Gastrocnemius medialis (tissue), 4 donors: ENCODE data around the gene TESK2. TPM values are rescaled to one million over a fixed set of nuclear protein-coding genes. Genes with fewer than 3 reads are reported as not detected.
A peak's percentile ranks its signal among the peaks of the same experiment; 100 is the strongest.
"Not testable (repeated sequence)": the region's sequence is repeated elsewhere in the genome, so short reads cannot be mapped to it uniquely, and the experiment has no call there.

ENCODE experiments used
- ATAC-seq, 2 donors: fragments of 150-250 bp; one replicate each; pipeline ENCODE4 v1.9.1; 2016
- DNase-seq, 2 donors: peaks; one replicate each; pipeline ENCODE4 v3.0.0-alpha.2; 2019
- H3K27ac ChIP-seq, 4 donors: fragments of 200-600 bp; sonication (generic); 1 replicate in 1 of 4; 2 replicates in 3 of 4; pipeline ENCODE4 v1.5.1; 2016 to 2018; ENCODE audit warnings: mild to moderate bottlenecking in 2 of 4, moderate library complexity in 1 of 4
- H3K27me3 ChIP-seq, 3 donors: fragments of 200-600 bp; sonication (generic) in 2 of 3; 1 replicate in 1 of 3; 2 replicates in 2 of 3; pipeline versions ENCODE4 v1.5.1 to v1.6.0; 2016 to 2019; ENCODE audit warnings: mild to moderate bottlenecking in 1 of 3, moderate library complexity in 1 of 3
- H3K36me3 ChIP-seq, 2 donors: fragments of 200-600 bp; sonication (generic) in 1 of 2; one replicate each; pipeline ENCODE4 v1.5.1; 2017 to 2018
- H3K4me1 ChIP-seq, 2 donors: fragments of 200-600 bp; sonication (generic) in 1 of 2; one replicate each; pipeline ENCODE4 v1.5.1; 2016 to 2017; ENCODE audit warnings: mild to moderate bottlenecking in 2 of 2
- H3K4me3 ChIP-seq, 4 donors: fragments of 200-600 bp; sonication (generic) in 3 of 4; 1 replicate in 1 of 4; 2 replicates in 3 of 4; pipeline ENCODE4 v1.5.1; 2016 to 2019; ENCODE audit warnings: mild to moderate bottlenecking in 2 of 4
- H3K9me3 ChIP-seq, 3 donors: fragments of 200-600 bp; sonication (generic) in 2 of 3; 1 replicate in 1 of 3; 2 replicates in 2 of 3; pipeline ENCODE4 v1.5.1; 2016 to 2019
- POLR2A ChIP-seq, 2 donors: fragments of 450-650 bp; IDR thresholded peaks; one replicate each; pipeline ENCODE4 v1.6.1; 2017; ENCODE audit warnings: antibody characterized with exemption in 2 of 2, mild to moderate bottlenecking in 2 of 2, moderate library complexity in 2 of 2
- in situ Hi-C, 4 donors: fragments of 200-750 bp; cut with MboI; loops; one replicate each; pipeline versions ENCODE4 v1.15.0 to v1.8.0; 2017; ENCODE audit warnings: low sequenced_read_pairs in 4 of 4
- intact Hi-C: fragments of 100-400 bp; cut with DNase I; formaldehyde crosslinking; loops from one replicate; pipeline ENCODE4 v1.15.1; 2023; ENCODE audit warnings: low total_unique reads
- total RNA-seq, 4 donors: library from RNA; depleted of rRNA; stranded (reverse); fragments of >200 nt; gene quantifications; one replicate each; pipeline versions ENCODE4 v1.1.0 to v1.2.3, GENCODE V29; 2016
- TF ChIP-seq, protein P1 (sequence below), 5 experiments: fragments of 450-650 bp in 3 of 5; fragments of 200-600 bp in 2 of 5; sonication (generic) in 2 of 5; IDR thresholded peaks in 4 of 5; conservative IDR thresholded peaks in 1 of 5; 1 replicate in 4 of 5; 2 replicates in 1 of 5; pipeline ENCODE4 v1.5.1; 2016 to 2019; ENCODE audit warnings: antibody characterized with exemption in 5 of 5, mild to moderate bottlenecking in 3 of 5, moderate library complexity in 3 of 5

TESK2 gene
- total RNA-seq, 4 donors from 2014 or later: 3.4 to 5.8 (median 4.5) TPM

GRCh38 chr1:45530632-45531135 lies 39.7 kb upstream of the TESK2 start:
- no peaks in the 10 kb centered on the region for H3K27me3 ChIP-seq
- TF ChIP-seq POLR2A (IDR thresholded peaks at IDR 0.05): no peak
- TF ChIP-seq, protein P1, sequence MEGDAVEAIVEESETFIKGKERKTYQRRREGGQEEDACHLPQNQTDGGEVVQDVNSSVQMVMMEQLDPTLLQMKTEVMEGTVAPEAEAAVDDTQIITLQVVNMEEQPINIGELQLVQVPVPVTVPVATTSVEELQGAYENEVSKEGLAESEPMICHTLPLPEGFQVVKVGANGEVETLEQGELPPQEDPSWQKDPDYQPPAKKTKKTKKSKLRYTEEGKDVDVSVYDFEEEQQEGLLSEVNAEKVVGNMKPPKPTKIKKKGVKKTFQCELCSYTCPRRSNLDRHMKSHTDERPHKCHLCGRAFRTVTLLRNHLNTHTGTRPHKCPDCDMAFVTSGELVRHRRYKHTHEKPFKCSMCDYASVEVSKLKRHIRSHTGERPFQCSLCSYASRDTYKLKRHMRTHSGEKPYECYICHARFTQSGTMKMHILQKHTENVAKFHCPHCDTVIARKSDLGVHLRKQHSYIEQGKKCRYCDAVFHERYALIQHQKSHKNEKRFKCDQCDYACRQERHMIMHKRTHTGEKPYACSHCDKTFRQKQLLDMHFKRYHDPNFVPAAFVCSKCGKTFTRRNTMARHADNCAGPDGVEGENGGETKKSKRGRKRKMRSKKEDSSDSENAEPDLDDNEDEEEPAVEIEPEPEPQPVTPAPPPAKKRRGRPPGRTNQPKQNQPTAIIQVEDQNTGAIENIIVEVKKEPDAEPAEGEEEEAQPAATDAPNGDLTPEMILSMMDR (IDR thresholded peaks at IDR 0.05 in 4 of 5, conservative IDR thresholded peaks at IDR 0.05 in 1 of 5): no peak
- intact Hi-C loops (no loop called here), in situ Hi-C loops (no loop called here)
- H3K36me3 ChIP-seq: no peaks in the 10 kb centered on the region
- H3K4me1 ChIP-seq: no peaks in the 10 kb centered on the region
- DNase-seq (no peak), ATAC-seq (no peak)
- H3K9me3 ChIP-seq: no peaks in the 10 kb centered on the region
- no peak overlapping the region for H3K27ac ChIP-seq
- H3K4me3 ChIP-seq: no peak overlapping the region

DNA sequence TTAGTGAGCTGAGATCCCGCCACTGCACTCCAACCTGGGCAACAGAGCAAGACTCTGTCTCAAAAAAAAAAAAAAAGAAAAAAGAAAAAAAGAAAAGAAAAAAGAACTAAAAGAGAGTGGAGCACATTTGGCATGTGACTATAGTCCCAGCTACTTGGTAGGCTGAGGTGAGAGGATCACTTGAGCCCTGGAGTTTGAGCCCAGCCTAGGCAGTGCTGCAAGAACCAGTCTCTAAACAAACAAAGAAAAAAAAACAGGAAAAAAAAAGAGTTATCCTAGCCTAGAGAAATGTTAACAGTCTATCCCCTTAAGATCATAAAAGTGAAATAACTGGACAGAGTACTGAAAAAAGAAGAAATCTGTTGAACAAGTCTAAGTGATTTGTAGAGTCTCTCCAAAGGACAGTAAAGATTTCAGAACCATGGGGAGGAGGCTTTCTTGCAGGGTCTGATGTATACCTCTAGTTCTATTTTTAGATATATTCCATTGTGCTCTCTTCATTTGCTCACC lies 35.2 kb upstream of the TESK2 start:
- Histone ChIP-seq H3K4me1 (peaks cover 0 to 5% of the 10 kb centered on the region in 2 donors), H3K4me3 (no peak overlapping the region), H3K9me3 (no peaks in the 10 kb centered on the region), H3K36me3 (no peaks in the 10 kb centered on the region), H3K27me3 (no peaks in the 10 kb centered on the region), H3K27ac (no peak overlapping the region)
- no peak for ATAC-seq
- no peak for DNase-seq
- intact Hi-C loops: no loop called here
- in situ Hi-C loops: no loop called here
- no peak for TF ChIP-seq POLR2A (IDR thresholded peaks at IDR 0.05)
- TF ChIP-seq, protein P1 (IDR thresholded peaks at IDR 0.05 in 4 of 5, conservative IDR thresholded peaks at IDR 0.05 in 1 of 5): no peak

DNA sequence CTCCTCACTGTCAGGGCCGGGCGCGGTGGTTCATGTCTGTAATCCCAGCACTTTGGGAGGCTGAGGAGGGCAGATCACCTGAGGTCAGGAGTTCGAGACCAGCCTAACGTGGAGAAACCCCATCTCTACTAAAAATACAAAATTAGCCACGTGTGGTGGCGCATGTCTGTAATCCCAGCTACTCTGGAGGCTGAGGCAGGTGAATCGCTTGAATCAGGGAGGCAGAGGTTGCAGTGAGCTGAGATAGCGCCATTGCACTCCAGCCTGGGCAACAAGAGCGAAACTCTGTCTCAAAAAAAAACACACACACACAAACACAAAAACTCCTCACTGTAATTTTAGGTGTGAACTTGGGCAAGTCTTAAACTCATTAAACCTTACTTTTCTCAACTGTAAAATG lies 33.0 kb upstream of the TESK2 start:
- DNase-seq, H3K27me3 ChIP-seq, H3K4me3 ChIP-seq, H3K9me3 ChIP-seq, H3K36me3 ChIP-seq, H3K27ac ChIP-seq, ATAC-seq, intact Hi-C loops: not testable (repeated sequence)
- peaks cover 11 to 13% of the 10 kb centered on the region in 2 donors for H3K4me1 ChIP-seq
- in situ Hi-C loops: loop anchor here in 1 of 4 donors (25.0 kb wide), 1 partner anchor 737 kb away; the partner anchor contains the start of genes BEST4 and RPS8

DNA sequence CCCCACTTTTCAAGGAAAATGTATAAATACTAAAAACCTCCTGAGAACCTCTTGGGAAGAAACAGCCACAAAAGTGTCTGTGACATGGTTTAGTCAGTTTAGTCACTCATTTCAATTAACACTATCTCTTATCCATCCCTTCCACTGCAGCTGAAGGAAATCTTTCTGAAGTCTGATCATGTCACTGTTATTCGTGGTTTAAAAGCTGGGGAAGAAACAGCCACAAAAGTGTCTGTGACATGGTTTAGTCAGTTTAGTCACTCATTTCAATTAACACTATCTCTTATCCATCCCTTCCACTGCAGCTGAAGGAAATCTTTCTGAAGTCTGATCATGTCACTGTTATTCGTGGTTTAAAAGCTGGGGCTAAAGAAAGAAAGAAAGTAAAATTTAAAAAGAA lies 32.6 kb upstream of the TESK2 start:
- H3K4me3 ChIP-seq, H3K36me3 ChIP-seq, ATAC-seq, H3K9me3 ChIP-seq, DNase-seq, H3K27ac ChIP-seq, H3K27me3 ChIP-seq, intact Hi-C loops: not testable (repeated sequence)
- peaks cover 15 to 18% of the 10 kb centered on the region in 2 donors for H3K4me1 ChIP-seq
- in situ Hi-C loops: loop anchor here in 1 of 4 donors (25.0 kb wide), 1 partner anchor 736 kb away; the partner anchor contains the start of genes BEST4 and RPS8

DNA sequence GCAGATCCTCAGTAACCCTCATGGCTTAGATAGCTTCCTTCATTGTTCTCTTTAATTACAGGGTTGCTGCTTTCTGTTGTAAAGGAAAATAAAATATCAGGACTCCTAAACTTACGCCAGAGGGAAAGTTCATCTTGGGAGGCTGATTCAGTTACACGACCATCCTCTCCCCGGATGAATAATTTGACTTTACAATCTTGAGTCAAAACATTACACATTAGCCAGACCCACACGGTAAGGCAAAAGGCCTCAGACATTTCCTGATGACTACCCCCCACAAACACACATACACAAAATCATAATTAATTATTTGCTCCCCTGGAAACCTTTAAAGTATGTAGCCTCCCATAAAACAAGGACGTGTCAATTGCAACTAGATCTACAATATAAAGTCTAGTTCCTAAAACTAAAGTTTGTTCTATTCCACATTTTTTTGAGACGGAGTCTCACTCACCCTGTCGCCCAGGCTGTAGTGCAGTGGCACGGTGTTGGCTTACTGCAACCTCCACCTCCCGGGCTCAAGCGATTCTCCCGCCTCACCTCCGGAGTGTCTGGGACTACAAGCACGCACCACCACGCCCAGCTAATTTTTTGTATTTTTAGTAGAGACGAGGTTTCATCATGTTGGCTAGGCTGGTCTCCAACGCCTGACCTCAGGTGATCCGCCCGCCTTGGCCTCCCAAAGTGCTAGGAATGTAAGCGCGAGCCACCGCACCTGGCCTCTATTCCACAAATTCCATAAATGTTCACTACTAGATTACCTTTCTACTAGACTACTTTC lies 31.6 kb upstream of the TESK2 start:
- intact Hi-C loops: no loop called here
- Histone ChIP-seq H3K4me1 (peaks cover 15 to 18% of the 10 kb centered on the region in 2 donors), H3K27ac (peak overlapping the region; percentile 89 to 98 (median 94)), H3K27me3 (no peaks in the 10 kb centered on the region), H3K36me3 (peaks cover 0 to 5% of the 10 kb centered on the region in 2 donors), H3K9me3 (no peaks in the 10 kb centered on the region), H3K4me3 (peak overlapping the region; percentile 86 to 99 (median 96))
- ATAC-seq: peak; percentile 7 to 11
- in situ Hi-C loops: loop anchor here in 1 of 4 donors (25.0 kb wide), 1 partner anchor 735 kb away; the partner anchor contains the start of genes BEST4 and RPS8
- no peak for DNase-seq
- TF ChIP-seq, protein P1 (IDR thresholded peaks at IDR 0.05 in 4 of 5, conservative IDR thresholded peaks at IDR 0.05 in 1 of 5): no peak
